NCI-H1105 treated with DMSO at 0.1 percent for 48 hours (cell line): ENCODE measurements around the gene PGC.

Source experiments
- DNase-seq: peaks from one replicate; lab custom pipeline; 2025; lab: John Stamatoyannopoulos, UW

Gene PGC

GRCh38 chr6:41697861-41698781 is 49.1 kb downstream of the PGC start:
- no peak for DNase-seq

- DNase-seq: no peak
Observed at GRCh38 chr6:41696788-41697187, 50.4 kb downstream of the PGC start.

DNA sequence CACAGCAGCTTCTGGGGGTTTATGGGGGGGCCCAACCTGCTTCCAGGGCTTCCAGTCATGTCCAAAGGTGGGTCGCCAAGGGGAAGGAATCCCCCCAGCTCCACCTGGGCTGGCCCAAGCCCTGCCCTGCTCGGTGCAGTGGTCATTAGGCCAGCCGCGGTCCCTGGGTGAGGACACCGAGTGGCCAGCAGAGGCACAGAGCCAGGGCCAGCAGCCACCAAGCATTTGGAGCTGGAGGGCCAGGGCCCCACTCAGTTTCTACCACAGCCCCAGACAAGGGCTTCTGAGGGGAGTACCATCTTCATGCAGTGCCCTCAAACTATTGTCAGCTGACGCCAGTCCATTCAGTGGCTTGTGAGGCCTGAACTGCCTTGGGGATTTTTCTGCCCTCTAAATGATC is 51.4 kb downstream of the PGC start:
- no peak for DNase-seq

- no peak for DNase-seq
Observed at GRCh38 chr6:41694815-41695526, 52.2 kb downstream of the PGC start.

- no peak for DNase-seq
Observed at GRCh38 chr6:41693281-41694240, 53.6 kb downstream of the PGC start.

- no peak for DNase-seq
Observed at GRCh38 chr6:41692730-41693129, 54.5 kb downstream of the PGC start.

GRCh38 chr6:41692080-41692675 is 55.0 kb downstream of the PGC start:
- no peak for DNase-seq

- DNase-seq: no peak
Observed at GRCh38 chr6:41691426-41692079, 55.6 kb downstream of the PGC start.

DNA sequence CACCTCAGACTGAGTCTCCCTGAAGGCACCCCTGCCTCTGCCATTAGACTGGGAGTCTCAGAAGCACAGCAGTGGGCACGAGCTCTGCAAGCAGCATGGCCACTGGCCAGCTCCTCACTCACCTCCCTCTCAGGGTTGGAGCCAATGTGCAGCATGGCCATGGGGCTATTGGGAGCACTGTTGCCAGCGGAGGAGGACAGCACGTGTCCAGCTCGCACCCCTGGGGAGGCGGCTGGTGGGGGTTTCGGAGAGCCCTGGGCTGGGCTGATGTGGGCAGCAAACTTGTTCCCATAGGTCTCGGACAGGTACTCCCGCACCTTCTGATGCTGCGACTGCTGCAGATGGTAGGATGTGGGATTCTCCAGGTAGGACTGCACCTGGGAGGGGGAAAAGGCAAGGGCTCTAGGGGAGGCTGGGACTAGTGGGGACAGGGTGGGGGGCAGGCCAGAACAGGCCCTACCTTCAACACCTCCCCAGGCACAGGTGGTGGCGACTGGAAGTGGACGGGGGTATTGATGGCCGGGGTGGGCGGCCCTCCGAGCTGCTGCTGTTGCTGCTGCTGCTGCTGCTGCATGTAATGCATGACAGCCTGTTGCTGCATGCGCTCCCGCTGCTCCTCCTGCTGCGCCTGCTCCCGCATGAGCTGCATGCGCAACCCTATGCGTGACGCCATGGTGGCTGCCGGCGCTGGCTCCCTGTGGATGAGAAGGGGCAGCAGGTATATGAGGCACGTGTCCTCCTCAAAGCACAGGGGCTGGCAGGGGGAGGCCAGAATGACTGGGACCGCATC is 56.5 kb downstream of the PGC start:
- DNase-seq: no peak

GRCh38 chr6:41689171-41690008 is 57.8 kb downstream of the PGC start:
- no peak for DNase-seq

GRCh38 chr6:41688256-41688965 is 58.8 kb downstream of the PGC start:
- DNase-seq: no peak

DNA sequence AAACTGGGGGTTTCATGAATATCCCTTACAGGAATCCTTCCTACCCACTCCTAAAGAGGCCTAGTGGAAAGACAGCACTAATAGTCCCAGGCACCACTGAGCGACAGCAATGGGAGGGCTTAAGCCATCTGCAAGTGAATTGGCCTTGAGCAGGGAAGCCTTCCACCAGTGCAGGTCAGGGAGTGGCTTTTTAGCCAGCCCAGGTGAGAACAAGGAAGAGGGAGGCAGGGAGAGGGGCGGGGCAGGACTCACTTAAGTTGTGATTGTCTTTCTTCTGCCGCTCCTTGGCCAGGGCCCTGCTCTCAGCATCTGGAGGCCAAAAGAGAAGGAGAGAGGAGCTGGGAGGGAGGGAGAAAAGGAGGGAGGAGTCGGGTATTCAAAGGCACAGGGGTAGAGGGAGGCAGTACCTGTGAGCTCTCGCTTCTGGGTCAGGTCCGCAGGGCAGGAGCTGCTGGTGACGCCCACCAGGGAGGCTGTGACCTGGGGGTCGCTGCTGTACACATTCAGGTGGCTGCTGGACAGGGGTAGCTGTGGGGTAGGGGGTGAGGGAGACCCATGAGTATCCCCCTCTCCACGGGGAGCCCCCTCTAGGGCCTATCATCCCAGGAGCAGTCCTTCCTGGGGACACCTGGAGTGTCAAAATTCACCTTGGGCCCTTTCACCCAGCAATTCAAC is 59.6 kb downstream of the PGC start:
- no peak for DNase-seq
